HG02840 (cell line): ENCODE measurements around the gene TRPM5.

Source experiments
- ATAC-seq: cut with Tn5 transposase; IDR thresholded peaks from one replicate; pipeline ENCODE4 v1.9.1; 2021; ENCODE audit warnings: mild to moderate bottlenecking, moderate library complexity, moderate number of reproducible peaks; ENCODE audit not compliant: unreplicated experiment, low FRiP score

TRPM5 gene

GRCh38 chr11:2453436-2453835 is 9.1 kb upstream of the TRPM5 start:
- no peak for ATAC-seq

- ATAC-seq: no peak
Observed at GRCh38 chr11:2452321-2453012, 8.2 kb upstream of the TRPM5 start.

- ATAC-seq: no peak
Observed at GRCh38 chr11:2451916-2452315, 7.6 kb upstream of the TRPM5 start.

- ATAC-seq: no peak
Observed at GRCh38 chr11:2451336-2451735, 7.0 kb upstream of the TRPM5 start.

- no peak for ATAC-seq
Observed at GRCh38 chr11:2450321-2451041, 6.2 kb upstream of the TRPM5 start.

- ATAC-seq: no peak
Observed at GRCh38 chr11:2449548-2450320, 5.4 kb upstream of the TRPM5 start.

GRCh38 chr11:2448661-2449547 is 4.6 kb upstream of the TRPM5 start:
- ATAC-seq: no peak

GRCh38 chr11:2447951-2448650 is 3.8 kb upstream of the TRPM5 start:
- ATAC-seq: no peak

- ATAC-seq: no peak
Observed at GRCh38 chr11:2447253-2447950, 3.1 kb upstream of the TRPM5 start.

- ATAC-seq: no peak
Observed at GRCh38 chr11:2446590-2447252, 2.4 kb upstream of the TRPM5 start.

- ATAC-seq: no peak
Observed at GRCh38 chr11:2445746-2446551, 1.6 kb upstream of the TRPM5 start.

GRCh38 chr11:2444821-2445745 is 769 bp upstream of the TRPM5 start, which contains the start of gene KCNQ1:
KCNQ1 (plus strand) TSS chr11:2445008; CDS start chr11:2445099, 91 bp downstream.
- no peak for ATAC-seq

- no peak for ATAC-seq
Observed at GRCh38 chr11:2443406-2443805, 908 bp downstream of the TRPM5 start.

GRCh38 chr11:2442589-2442988 is 1.7 kb downstream of the TRPM5 start:
- ATAC-seq: no peak

GRCh38 chr11:2441171-2441570 is 3.1 kb downstream of the TRPM5 start:
- no peak for ATAC-seq

- no peak for ATAC-seq
Observed at GRCh38 chr11:2440646-2441045, 3.7 kb downstream of the TRPM5 start.

- no peak for ATAC-seq
Observed at GRCh38 chr11:2439820-2440219, 4.5 kb downstream of the TRPM5 start.
